ENCODE results near the gene PPTC7. TPM values are rescaled to one million over a fixed set of nuclear protein-coding genes. Genes with fewer than 3 reads are reported as not detected.

Gene PPTC7
- total and polyA plus RNA-seq, 10 of the 15 experiments (the other 5 are each of a cell fraction or from before 2014, with no cell fraction given), result 4.0 to 69.6 (median 12.3) TPM

DNA sequence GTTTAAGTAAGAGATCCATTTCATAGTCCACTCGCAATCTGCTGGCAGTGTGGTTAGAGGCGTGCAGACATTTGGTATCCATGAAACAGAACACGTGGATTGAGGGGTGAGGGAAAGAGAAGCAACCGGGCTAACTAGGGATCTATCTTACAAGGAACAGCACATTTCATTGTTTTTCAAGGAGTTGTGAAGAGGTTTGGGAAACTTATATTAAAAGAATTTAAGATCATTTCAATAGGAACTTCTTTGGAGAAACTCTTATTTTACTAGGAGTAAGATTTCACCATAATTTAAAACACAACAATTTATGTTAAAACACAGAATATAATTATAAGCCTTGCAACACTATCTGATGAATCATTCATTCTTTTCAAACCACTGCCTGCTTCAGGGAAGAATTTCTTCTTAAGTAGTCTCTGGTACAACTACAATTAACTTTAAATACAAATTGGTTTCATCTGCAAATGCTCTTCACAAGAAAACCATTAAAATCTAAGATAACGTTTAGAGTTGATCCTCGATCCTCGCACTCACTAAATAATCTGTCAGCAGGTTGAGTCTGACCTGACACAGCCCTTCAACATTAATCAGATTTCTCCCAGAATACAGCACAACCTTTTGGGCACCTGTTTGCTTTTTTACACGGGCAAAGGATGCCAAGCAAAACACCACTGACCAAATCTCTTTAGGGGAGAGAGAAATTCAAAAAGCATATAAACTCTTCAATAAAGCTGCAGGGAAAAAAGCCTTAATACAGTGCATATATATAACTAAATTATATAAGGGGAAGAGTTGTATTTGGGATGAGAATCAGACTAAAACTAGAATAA is 27.3 kb downstream of the PPTC7 start:
- ATAC-seq, result no peak
- 77% methylated on average over 8 of the region's 8 CpGs for WGBS (ENCODE audit: insufficient coverage, insufficient replicate concordance, low lambda C conversion rate, missing lambda C conversion rate)
- Histone ChIP-seq H3K4me2 (ENCODE audit: control insufficient read depth, insufficient read depth) (no peak overlapping the region), H2AFZ (ENCODE audit: control insufficient read depth, low read depth, low read length) (no peak overlapping the region), H3K9me3 (replicated peaks; ENCODE audit: control insufficient read depth, insufficient read depth, low read length) (no peaks in the 10 kb centered on the region; the same call in 2 of the 3 replicates), H3K79me2 (ENCODE audit: control insufficient read depth, insufficient read depth, low read length) (peaks cover 96% of the 10 kb centered on the region), H3K27me3 (replicated peaks in 1 of 2; ENCODE audit: control insufficient read depth in 2 of 2, insufficient read depth in 2 of 2, low read length in 1 of 2) (no peaks in the 10 kb centered on the region), H3K4me3 (no peak overlapping the region), H4K20me1 (ENCODE audit: control insufficient read depth, insufficient read depth) (no peaks in the 10 kb centered on the region), H3K9ac (ENCODE audit: control insufficient read depth, insufficient read depth, low read length) (no peak overlapping the region), H3K27ac (ENCODE audit: control insufficient read depth, insufficient read depth) (no peak overlapping the region), H3K4me1 (ENCODE audit: control insufficient read depth, insufficient read depth, low read length) (peaks cover 4% of the 10 kb centered on the region), H3K36me3 (ENCODE audit: control insufficient read depth in 2 of 2, insufficient read depth in 2 of 2, low read length in 1 of 2) (peaks cover 8 to 27% of the 10 kb centered on the region in 2 experiments)
- no TSS peak for BruUV-seq (replicated peaks)
- RAD21 ChIA-PET (ENCODE audit: unreplicated experiment), result interaction anchor here (0.6 to 4.3 kb wide), 2 partner anchors 43 to 45 kb away, joined by 3 to 35 read pairs; no protein-coding TSS in a partner anchor
- TF ChIP-seq PRDM15 (CRISPR knock-in tag; IDR thresholded peaks at IDR 0.05), result no peak
- TF ChIP-seq BHLHE40 (IDR thresholded peaks at IDR 0.05; ENCODE audit: borderline replicate concordance in 1 of 2, low read depth in 2 of 2, low read length in 1 of 2), result no peak
- TF ChIP-seq RFX5 (IDR thresholded peaks at IDR 0.05; ENCODE audit: low read depth, low read length), result no peak
- no peak for TF ChIP-seq IRF5 (IDR thresholded peaks at IDR 0.05; ENCODE audit: borderline replicate concordance)
- no peak for TF ChIP-seq E2F8 (IDR thresholded peaks at IDR 0.05; ENCODE audit: low read depth, partially characterized antibody)
- no peak for TF ChIP-seq MEF2A (IDR thresholded peaks at IDR 0.05; ENCODE audit: insufficient read depth, low read depth, low read length)
- TF ChIP-seq RB1 (IDR thresholded peaks at IDR 0.05; ENCODE audit: borderline replicate concordance), result no peak
- no peak for TF ChIP-seq WRNIP1 (IDR thresholded peaks at IDR 0.05; ENCODE audit: borderline replicate concordance, low read depth, low read length)
- no peak for TF ChIP-seq POU2F2 (IDR thresholded peaks at IDR 0.05; ENCODE audit: borderline replicate concordance, low read depth, low read length)
- TF ChIP-seq EZH2 (IDR thresholded peaks at IDR 0.05; ENCODE audit: borderline replicate concordance, control insufficient read depth, low read depth, low read length), result no peak
- TF ChIP-seq PML (IDR thresholded peaks at IDR 0.05; ENCODE audit: low read length), result no peak
- in situ Hi-C loops (cut with MboI), result no loop called here
- POLR2A ChIA-PET, result interaction anchor here (1.0 to 1.5 kb wide), 2 partner anchors 11 to 12 kb away, joined by 4 to 5 read pairs; no protein-coding TSS in a partner anchor
- FAIRE-seq, result no peak
- CTCF ChIA-PET, result interaction anchor here (7.3 kb wide), 1 partner anchor 45 kb away, joined by 110 read pairs; no protein-coding TSS in a partner anchor
- DNase-seq (ENCODE audit: low read depth, low spot score), result no peak
- intact Hi-C loops (cut with micrococcal nuclease; ENCODE audit: unreplicated experiment), result no loop called here
- SMC1A ChIA-PET (ENCODE audit: uncharacterized antibody, unreplicated experiment), result interaction anchor here (0.7 to 4.5 kb wide), 9 partner anchors 11 to 43 kb away, joined by 3 to 27 read pairs (median 4); no protein-coding TSS in a partner anchor

Data from GM12878 (cell line).